Measurements from ENCODE around the gene MARK3.

The MARK3 gene

DNA sequence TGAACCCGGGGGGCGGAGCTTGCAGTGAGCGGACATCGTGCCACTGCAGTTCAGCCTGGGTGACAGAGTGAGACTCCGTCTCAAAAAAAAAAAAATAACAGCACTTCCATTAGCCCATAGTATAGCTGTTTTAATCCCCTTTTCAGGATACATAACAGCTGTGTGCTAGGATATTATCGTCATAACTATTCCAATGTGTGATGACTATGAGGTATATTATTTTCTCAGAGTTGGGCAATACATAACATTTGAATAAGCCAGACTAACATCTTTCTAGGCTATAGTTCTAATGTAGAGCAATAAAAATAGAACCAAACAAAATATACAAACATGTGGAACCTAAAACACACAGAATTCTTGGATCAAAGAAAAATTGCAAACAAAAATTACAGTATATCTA lies 57.1 kb downstream of the MARK3 start:
- no peak for DNase-seq

- DNase-seq, result no peak
Measured at GRCh38 chr14:103443111-103443510, 57.9 kb downstream of the MARK3 start.

DNA sequence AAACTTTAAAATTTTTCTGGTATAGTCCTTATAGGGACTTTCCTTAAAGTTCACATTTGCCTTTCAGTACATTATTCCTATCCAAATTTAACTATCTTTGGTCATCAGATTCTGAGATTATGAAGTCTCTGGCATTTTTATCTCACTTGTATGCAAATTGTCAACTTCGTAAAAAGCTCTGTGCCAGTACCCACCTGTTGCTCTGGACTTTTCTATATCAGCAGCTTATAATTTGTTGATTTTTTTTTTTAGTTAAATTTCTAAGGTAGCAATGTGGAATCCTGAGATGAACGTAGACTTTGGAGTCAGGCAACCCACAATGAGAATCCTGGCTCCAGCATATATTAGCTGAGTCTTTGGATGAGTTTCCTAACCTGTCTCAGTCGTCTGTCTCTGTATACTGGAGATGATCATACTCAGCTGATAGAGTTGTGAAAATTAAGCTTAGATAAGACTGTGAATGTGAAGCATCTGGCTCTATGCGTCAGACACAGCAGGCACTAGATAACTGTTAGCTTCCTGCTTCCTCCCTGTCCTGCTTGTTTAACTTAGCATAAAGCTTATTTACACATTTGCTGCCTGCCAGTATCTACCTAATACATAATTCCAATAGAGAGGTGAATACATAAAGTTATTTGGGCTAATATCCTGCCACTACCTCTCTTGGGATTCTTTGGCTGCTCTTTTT lies 59.8 kb downstream of the MARK3 start:
- DNase-seq, result no peak

GRCh38 chr14:103445806-103446205 lies 60.6 kb downstream of the MARK3 start:
- no peak for DNase-seq

DNA sequence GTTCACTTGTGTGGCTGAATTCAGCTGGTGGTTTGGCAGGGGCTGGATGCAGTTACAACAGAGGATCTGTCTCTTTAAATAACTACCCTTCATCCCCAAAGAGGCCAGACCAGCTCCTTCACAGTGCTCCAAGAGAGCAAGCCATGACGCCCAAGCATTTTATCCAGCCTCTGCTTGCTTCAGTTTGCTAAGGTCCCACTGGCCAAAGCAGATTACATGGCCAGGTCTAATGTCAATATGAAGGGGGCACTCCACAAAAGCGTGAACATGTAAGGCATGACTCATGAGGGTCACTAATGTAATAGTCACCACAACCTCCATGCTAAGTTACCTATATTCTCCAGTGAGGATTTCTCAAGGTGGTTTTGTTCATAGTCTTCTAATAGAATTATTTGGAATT lies 62.9 kb downstream of the MARK3 start:
- DNase-seq, result no peak

- no peak for DNase-seq
Measured at GRCh38 chr14:103449634-103450161, 64.5 kb downstream of the MARK3 start.

GRCh38 chr14:103450416-103450815 lies 65.2 kb downstream of the MARK3 start:
- no peak for DNase-seq

GRCh38 chr14:103451401-103451800 lies 66.2 kb downstream of the MARK3 start:
- no peak for DNase-seq

GRCh38 chr14:103453791-103454190 lies 68.6 kb downstream of the MARK3 start:
- no peak for DNase-seq

DNA sequence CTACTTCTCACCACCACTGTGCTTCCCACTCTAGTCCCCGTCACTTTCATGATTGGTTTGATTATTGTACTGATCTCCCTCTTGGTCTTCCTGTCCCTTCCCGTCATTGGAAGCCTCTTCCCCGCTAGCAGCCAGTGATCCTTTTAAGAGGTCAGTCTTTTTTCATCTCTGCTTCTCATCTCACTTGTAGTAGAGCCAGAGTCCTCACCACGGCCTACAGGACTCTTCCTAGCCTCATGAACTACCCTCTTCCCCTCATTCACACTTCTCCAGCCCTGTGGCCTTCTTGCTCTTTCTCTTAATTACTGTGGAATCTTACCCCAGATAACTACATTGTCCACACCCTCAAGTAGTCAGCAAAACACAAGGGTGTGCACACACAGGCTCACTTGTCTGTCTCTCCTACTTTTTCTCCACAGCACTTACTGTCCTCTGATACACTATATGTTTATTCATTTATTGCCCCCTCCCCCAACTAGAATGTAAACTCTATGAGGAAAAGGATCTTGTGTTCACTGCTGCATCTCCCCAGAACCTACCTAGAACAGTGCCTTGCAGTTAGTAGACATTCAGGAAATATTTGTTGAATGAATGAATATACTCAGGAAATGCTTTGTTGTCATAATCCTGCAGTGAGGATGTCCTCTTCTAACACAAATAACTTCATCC lies 71.1 kb downstream of the MARK3 start:
- no peak for DNase-seq

GRCh38 chr14:103460415-103460814 lies 75.2 kb downstream of the MARK3 start:
- DNase-seq, result no peak

- no peak for DNase-seq
Measured at GRCh38 chr14:103463149-103463548, 77.9 kb downstream of the MARK3 start.

GRCh38 chr14:103463851-103464250 lies 78.6 kb downstream of the MARK3 start:
- no peak for DNase-seq

DNA sequence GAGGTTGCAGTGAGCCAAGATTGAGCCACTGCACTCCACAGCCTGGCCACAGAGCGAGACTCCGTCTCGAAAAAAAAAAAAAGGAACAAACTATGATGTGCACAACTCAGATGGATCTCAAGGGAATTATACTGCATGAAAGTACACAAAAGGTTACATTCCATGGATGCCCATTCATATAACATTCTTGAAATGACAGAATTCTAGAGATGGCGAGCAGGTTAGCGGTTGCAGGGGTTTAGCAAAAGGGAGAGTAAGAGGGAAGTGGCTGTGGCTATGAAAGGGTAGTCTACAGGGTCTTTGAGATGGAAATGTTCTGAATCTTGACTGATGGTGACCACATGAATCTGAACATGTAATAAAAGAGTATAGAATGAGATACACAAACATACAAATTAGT lies 87.7 kb downstream of the MARK3 start:
- DNase-seq, result no peak

DNA sequence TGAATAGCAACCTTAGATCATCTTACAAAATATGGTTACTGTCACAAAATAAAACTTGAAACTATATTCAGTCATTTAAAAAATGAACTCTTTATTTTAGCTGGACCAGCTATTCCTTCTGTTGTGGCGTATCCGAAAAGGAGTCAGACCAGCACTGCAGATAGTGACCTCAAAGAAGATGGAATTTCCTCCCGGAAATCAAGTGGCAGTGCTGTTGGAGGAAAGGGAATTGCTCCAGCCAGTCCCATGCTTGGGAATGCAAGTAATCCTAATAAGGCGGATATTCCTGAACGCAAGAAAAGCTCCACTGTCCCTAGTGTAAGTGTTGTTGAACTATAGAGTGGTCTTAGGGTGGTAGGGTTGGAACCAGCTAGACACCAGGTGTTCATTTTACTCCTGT lies 89.7 kb downstream of the MARK3 start:
- no peak for DNase-seq

- no peak for DNase-seq
Measured at GRCh38 chr14:103476065-103476464, 90.8 kb downstream of the MARK3 start.

GRCh38 chr14:103476631-103477030 lies 91.4 kb downstream of the MARK3 start:
- DNase-seq, result no peak

- no peak for DNase-seq
Measured at GRCh38 chr14:103480595-103480994, 95.4 kb downstream of the MARK3 start.

GRCh38 chr14:103483600-103483999 lies 98.4 kb downstream of the MARK3 start:
- DNase-seq, result no peak

DNA sequence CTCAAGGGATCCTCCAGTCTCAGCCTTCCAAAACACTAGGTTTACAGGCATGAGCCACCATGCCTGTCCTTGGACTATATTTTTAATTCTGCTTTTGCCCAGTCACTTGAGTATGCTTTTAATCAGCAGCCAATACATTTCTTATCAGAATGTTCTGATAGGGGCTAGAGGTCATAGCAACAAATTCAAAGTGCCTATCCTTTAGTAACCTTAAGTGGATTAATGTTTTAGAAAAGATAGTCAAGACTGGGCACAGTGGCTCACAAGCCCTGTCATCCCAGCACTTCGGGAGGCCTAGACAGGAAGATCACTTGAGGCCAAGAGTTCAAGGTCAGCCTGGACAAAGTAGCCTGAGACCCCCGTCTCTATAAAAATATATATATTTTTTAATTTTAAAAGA lies 100.3 kb downstream of the MARK3 start:
- no peak for DNase-seq

DNA sequence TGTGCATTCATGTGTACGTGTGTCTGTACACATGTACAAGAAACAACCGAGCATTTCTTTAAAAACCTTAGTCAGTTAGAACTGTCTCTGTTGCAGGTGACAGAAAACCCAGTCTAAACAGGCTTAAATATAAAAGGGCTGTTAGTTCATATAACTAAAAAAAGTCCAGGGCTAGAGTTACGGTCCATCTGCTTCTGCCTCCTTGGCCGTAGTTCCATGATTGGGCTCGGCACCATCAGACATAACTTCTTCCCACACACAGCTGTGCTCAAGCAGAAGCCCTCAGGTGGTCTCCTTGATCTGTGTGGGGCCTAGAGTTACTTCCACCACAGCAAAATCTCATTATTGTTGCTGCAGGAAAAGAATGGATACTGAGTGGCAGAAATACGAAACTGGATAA lies 102.9 kb downstream of the MARK3 start:
- DNase-seq, result no peak

DNA sequence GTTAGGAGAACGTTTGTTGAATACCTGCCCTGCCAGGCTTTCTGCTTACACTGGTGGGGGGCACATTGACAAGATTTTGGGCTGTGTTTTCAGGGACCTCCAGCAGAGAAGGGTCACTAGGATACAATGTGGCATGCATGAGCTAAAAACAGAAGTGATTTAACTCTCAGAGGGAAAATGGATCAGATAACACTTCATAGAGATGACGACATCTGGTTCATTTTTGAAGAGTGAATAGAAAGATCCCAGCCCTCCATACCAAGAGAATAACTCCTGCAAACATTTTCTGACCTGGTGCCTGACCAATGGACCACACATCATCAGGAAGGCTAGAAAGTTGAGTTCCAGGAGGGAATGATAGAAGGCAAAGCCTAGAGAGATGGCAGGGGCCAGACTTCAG lies 103.7 kb downstream of the MARK3 start:
- no peak for DNase-seq

- DNase-seq, result no peak
Measured at GRCh38 chr14:103489621-103490020, 104.4 kb downstream of the MARK3 start.

- DNase-seq, result no peak
Measured at GRCh38 chr14:103491691-103492090, 106.5 kb downstream of the MARK3 start.
